ENCODE data around the gene MR1.
A peak's percentile ranks its signal among the peaks of the same experiment; 100 is the strongest.

Gene MR1

GRCh38 chr1:181092883-181093458 lies 59.2 kb downstream of the MR1 start:
- no peak for DNase-seq

- no peak for DNase-seq
Measured at GRCh38 chr1:181094416-181095212, 60.8 kb downstream of the MR1 start.

- no peak for DNase-seq
Measured at GRCh38 chr1:181095260-181095659, 61.5 kb downstream of the MR1 start.

GRCh38 chr1:181095763-181096184 lies 62.0 kb downstream of the MR1 start:
- DNase-seq, result no peak

GRCh38 chr1:181097242-181097641 lies 63.5 kb downstream of the MR1 start:
- DNase-seq, result no peak

- peak in 1 of 2 donors; percentile 54 for DNase-seq
Measured at GRCh38 chr1:181099152-181100014, 65.6 kb downstream of the MR1 start.

GRCh38 chr1:181100015-181100905 lies 66.5 kb downstream of the MR1 start:
- no peak for DNase-seq

GRCh38 chr1:181100934-181101333 lies 67.2 kb downstream of the MR1 start:
- no peak for DNase-seq

GRCh38 chr1:181101581-181102226 lies 67.9 kb downstream of the MR1 start:
- DNase-seq, result no peak

GRCh38 chr1:181102841-181103240 lies 69.1 kb downstream of the MR1 start:
- no peak for DNase-seq

GRCh38 chr1:181103399-181103798 lies 69.6 kb downstream of the MR1 start:
- no peak for DNase-seq

GRCh38 chr1:181104042-181104789 lies 70.4 kb downstream of the MR1 start:
- DNase-seq, result no peak

GRCh38 chr1:181104790-181105133 lies 71.0 kb downstream of the MR1 start:
- DNase-seq, result peak in 1 of 2 donors; percentile 60

GRCh38 chr1:181105134-181106021 lies 71.6 kb downstream of the MR1 start:
- peak; percentile 75 to 89 for DNase-seq

GRCh38 chr1:181106022-181106312 lies 72.2 kb downstream of the MR1 start:
- no peak for DNase-seq

- DNase-seq, result no peak
Measured at GRCh38 chr1:181106479-181106878, 72.7 kb downstream of the MR1 start.

- no peak for DNase-seq
Measured at GRCh38 chr1:181107711-181108110, 73.9 kb downstream of the MR1 start.

GRCh38 chr1:181108304-181108867 lies 74.6 kb downstream of the MR1 start:
- no peak for DNase-seq

GRCh38 chr1:181110013-181110412 lies 76.2 kb downstream of the MR1 start:
- DNase-seq, result no peak
